ENCODE data around the gene RANBP1. TPM values are rescaled to one million over a fixed set of nuclear protein-coding genes. Genes with fewer than 3 reads are reported as not detected.

Gene RANBP1
- total RNA-seq, 1 experiment from 2014 or later: 168 TPM

DNA sequence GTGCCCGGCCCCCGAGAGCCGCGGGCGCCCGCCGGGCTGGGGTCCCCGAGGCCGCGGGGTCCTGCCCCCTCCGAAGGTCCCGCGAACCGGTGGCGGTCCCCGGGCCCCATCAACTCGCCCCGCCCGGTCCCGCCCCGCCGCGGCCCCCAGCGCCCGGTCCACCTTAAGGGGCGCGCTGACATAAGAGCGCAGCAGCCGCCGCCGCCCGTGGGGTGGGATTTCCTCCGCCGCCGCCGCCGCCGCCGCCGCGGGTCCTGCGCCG is 15.6 kb downstream of the RANBP1 start, which contains the start of gene ZDHHC8:
Gene ZDHHC8, plus strand, starts transcription at position 208 of the 262 bp plus-strand sequence. CDS start 144 bp downstream, outside the sequence.
- no TSS peak for BruUV-seq (replicated peaks)
- peak within 1 kb of the TSS; percentile 59 for H3K4me3 ChIP-seq
- no peaks in the 10 kb centered on the region for H3K9me2 ChIP-seq (ENCODE audit: insufficient read depth)
- no peak within 1 kb of the TSS for H3K27ac ChIP-seq
- TF ChIP-seq EZH2 (IDR thresholded peaks at IDR 0.05; ENCODE audit: low read depth): no peak
- TF ChIP-seq, protein P1, sequence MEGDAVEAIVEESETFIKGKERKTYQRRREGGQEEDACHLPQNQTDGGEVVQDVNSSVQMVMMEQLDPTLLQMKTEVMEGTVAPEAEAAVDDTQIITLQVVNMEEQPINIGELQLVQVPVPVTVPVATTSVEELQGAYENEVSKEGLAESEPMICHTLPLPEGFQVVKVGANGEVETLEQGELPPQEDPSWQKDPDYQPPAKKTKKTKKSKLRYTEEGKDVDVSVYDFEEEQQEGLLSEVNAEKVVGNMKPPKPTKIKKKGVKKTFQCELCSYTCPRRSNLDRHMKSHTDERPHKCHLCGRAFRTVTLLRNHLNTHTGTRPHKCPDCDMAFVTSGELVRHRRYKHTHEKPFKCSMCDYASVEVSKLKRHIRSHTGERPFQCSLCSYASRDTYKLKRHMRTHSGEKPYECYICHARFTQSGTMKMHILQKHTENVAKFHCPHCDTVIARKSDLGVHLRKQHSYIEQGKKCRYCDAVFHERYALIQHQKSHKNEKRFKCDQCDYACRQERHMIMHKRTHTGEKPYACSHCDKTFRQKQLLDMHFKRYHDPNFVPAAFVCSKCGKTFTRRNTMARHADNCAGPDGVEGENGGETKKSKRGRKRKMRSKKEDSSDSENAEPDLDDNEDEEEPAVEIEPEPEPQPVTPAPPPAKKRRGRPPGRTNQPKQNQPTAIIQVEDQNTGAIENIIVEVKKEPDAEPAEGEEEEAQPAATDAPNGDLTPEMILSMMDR (conservative IDR thresholded peaks at IDR 0.05): no peak
- DNase-seq: no peak
- H3K27me3 ChIP-seq (ENCODE audit: insufficient read depth, low read depth): no peaks in the 10 kb centered on the region
- H3K4me1 ChIP-seq (replicated peaks; ENCODE audit: insufficient read depth): no peaks in the 10 kb centered on the region; the same call in 1 of the 2 replicates
- H4K20me1 ChIP-seq (ENCODE audit: insufficient read depth): peaks cover 7% of the 10 kb centered on the region; the same call in 1 of the 2 replicates
- H2AFZ ChIP-seq: peak within 1 kb of the TSS; percentile 81
- ChIA-PET POLR2A (ENCODE audit: unreplicated experiment) (no interaction called here), CTCF (interaction anchor here (0.7 kb wide), 1 partner anchor 307 kb away, joined by 4 read pairs; no protein-coding TSS in a partner anchor)
- intact Hi-C loops (cut with micrococcal nuclease; ENCODE audit: unreplicated experiment): no loop called here
- H3K79me2 ChIP-seq (ENCODE audit: low read depth): no peaks in the 10 kb centered on the region
- H3K9me3 ChIP-seq (ENCODE audit: insufficient read depth, low read depth): no peaks in the 10 kb centered on the region
- peaks cover 8% of the 10 kb centered on the region; the same call in 1 of the 2 replicates for H3F3A ChIP-seq (ENCODE audit: insufficient read depth, low read depth)
- H3K4me2 ChIP-seq: peak within 1 kb of the TSS; percentile 75
- no peaks in the 10 kb centered on the region for H3K36me3 ChIP-seq (ENCODE audit: low read depth)

DNA sequence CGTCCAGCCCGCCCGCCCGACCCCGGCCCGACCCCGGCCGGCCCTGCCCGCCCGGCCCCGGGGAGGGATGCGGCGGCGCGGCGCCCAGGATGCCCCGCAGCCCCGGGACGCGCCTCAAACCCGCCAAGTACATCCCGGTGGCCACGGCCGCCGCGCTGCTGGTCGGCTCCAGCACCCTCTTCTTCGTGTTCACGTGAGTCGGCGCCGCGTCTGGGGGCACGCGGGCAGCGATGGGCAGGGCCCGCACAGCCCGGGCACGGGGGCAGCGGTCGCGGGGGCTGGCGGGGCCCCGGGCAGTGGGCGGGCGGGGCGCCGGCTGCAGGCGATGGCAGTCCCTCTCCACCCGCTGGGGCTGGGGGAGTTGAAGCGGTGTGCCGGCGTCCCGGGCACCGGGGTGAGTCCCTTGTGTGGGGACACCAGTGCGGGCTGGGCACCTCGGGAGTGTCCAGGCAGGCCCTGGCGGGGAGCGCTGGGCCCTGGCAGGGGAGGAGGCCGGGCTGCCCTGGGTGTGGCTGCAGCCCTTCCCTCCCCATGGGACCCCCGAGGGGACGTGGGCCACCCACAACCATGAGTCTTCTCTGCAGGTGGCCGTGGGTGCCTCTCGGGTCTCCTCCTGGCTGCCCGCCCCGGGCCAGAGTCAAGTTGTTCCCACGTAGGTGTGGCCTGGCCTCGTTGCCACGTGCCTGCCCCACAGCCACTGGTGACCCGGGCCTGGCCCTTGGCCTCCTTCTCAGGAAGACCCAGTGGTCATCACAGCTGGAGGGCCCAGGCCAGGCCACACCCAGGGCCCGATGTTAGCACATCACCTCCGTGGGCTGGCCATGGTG is 16.2 kb downstream of the RANBP1 start:
- no peak overlapping the region for H2AFZ ChIP-seq
- no peaks in the 10 kb centered on the region for H3K9me3 ChIP-seq (ENCODE audit: insufficient read depth, low read depth)
- H3K36me3 ChIP-seq (ENCODE audit: low read depth): no peaks in the 10 kb centered on the region
- no peak overlapping the region for H3K27ac ChIP-seq
- peaks cover 8% of the 10 kb centered on the region; the same call in 1 of the 2 replicates for H3F3A ChIP-seq (ENCODE audit: insufficient read depth, low read depth)
- intact Hi-C loops (cut with micrococcal nuclease; ENCODE audit: unreplicated experiment): no loop called here
- H3K4me1 ChIP-seq (replicated peaks; ENCODE audit: insufficient read depth): no peaks in the 10 kb centered on the region; the same call in 1 of the 2 replicates
- peak in 1 of 2 experiments; percentile 21 for DNase-seq
- CTCF ChIA-PET: no interaction called here
- H3K4me3 ChIP-seq: peak overlapping the region; percentile 58
- POLR2A ChIA-PET (ENCODE audit: unreplicated experiment): no interaction called here
- BruUV-seq (replicated peaks): no TSS peak
- H3K27me3 ChIP-seq (ENCODE audit: insufficient read depth, low read depth): no peaks in the 10 kb centered on the region
- peaks cover 7% of the 10 kb centered on the region; the same call in 1 of the 2 replicates for H4K20me1 ChIP-seq (ENCODE audit: insufficient read depth)
- H3K9me2 ChIP-seq (ENCODE audit: insufficient read depth): no peaks in the 10 kb centered on the region
- TF ChIP-seq EZH2 (IDR thresholded peaks at IDR 0.05; ENCODE audit: low read depth): no peak
- TF ChIP-seq, protein P1 (conservative IDR thresholded peaks at IDR 0.05): no peak
- H3K4me2 ChIP-seq: peak overlapping the region; percentile 75
- no peaks in the 10 kb centered on the region for H3K79me2 ChIP-seq (ENCODE audit: low read depth)

DNA sequence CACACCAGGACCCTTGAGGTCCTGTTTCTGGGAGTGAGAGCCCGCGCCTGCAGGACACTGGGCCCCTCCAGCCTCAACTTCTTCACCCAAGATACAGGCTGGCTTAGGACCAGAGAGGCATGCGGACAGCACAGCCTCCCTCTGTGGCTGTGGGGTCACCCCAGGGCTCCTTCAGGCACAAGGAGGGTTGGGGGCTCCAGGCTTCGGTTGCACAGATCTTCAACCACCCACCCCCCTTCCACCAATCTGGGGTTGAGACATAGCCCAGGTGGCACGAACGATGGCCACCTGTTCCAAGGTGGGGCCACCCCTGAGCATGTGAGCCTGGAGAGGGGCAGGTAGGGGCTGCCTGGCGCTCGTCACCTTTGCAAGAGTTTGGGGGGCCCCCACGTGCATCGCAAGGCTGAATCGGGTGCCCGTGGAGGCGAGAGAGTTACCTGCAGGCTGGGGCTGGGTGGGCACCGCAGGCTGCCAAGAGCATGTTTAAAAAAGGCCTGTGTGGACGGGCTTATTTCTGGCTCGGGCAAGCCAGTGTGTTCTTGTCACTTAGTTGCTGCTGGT is 16.9 kb downstream of the RANBP1 start:
- no peak overlapping the region for H3K27ac ChIP-seq
- no peaks in the 10 kb centered on the region for H3K9me2 ChIP-seq (ENCODE audit: insufficient read depth)
- H3K79me2 ChIP-seq (ENCODE audit: low read depth): no peaks in the 10 kb centered on the region
- no peaks in the 10 kb centered on the region for H3K36me3 ChIP-seq (ENCODE audit: low read depth)
- peaks cover 8% of the 10 kb centered on the region; the same call in 1 of the 2 replicates for H3F3A ChIP-seq (ENCODE audit: insufficient read depth, low read depth)
- no peaks in the 10 kb centered on the region for H3K9me3 ChIP-seq (ENCODE audit: insufficient read depth, low read depth)
- no peak overlapping the region for H2AFZ ChIP-seq
- intact Hi-C loops (cut with micrococcal nuclease; ENCODE audit: unreplicated experiment): no loop called here
- DNase-seq: no peak
- peaks cover 7% of the 10 kb centered on the region; the same call in 1 of the 2 replicates for H4K20me1 ChIP-seq (ENCODE audit: insufficient read depth)
- ChIA-PET CTCF (no interaction called here), POLR2A (ENCODE audit: unreplicated experiment) (no interaction called here)
- peak overlapping the region; percentile 58 for H3K4me3 ChIP-seq
- BruUV-seq (replicated peaks): no TSS peak
- H3K4me1 ChIP-seq (replicated peaks; ENCODE audit: insufficient read depth): no peaks in the 10 kb centered on the region; the same call in 1 of the 2 replicates
- peak overlapping the region; percentile 75 for H3K4me2 ChIP-seq
- no peaks in the 10 kb centered on the region for H3K27me3 ChIP-seq (ENCODE audit: insufficient read depth, low read depth)
- TF ChIP-seq, protein P1 (conservative IDR thresholded peaks at IDR 0.05): no peak
- TF ChIP-seq EZH2 (IDR thresholded peaks at IDR 0.05; ENCODE audit: low read depth): no peak
